H9 (cell line): ENCODE results near the gene WDR81. TPM values are rescaled to one million over a fixed set of nuclear protein-coding genes. Genes with fewer than 3 reads are reported as not detected.

Source experiments
- DNase-seq: peaks from one replicate; pipeline ENCODE4 v3.0.0-alpha.2; 2017
- H2AFZ ChIP-seq: one replicate; pipeline ENCODE4 v1.6.1; 2013; ENCODE audit warnings: mild to moderate bottlenecking, low read length, control low read depth, moderate library complexity
- H2AK5ac ChIP-seq: 2 replicates; pipeline ENCODE4 v1.6.1; 2013; ENCODE audit warnings: low read length, control low read depth, mixed read lengths; ENCODE audit not compliant: insufficient read length
- H2BK120ac ChIP-seq: one replicate; pipeline ENCODE4 v1.6.1; 2013; ENCODE audit warnings: low read depth, mild to moderate bottlenecking, low read length, control low read depth, inconsistent platforms; ENCODE audit not compliant: poor library complexity, severe bottlenecking
- H2BK12ac ChIP-seq: 2 replicates; pipeline ENCODE4 v1.6.1; 2013; ENCODE audit warnings: low read length, control low read depth, mixed read lengths, low read depth; ENCODE audit not compliant: insufficient read length
- H2BK15ac ChIP-seq: 2 replicates; pipeline ENCODE4 v1.6.1; 2013; ENCODE audit warnings: low read depth, low read length, control low read depth
- H2BK20ac ChIP-seq: one replicate; pipeline ENCODE4 v1.6.1; 2013; ENCODE audit warnings: low read depth, mild to moderate bottlenecking, low read length, control low read depth, inconsistent platforms; ENCODE audit not compliant: poor library complexity, severe bottlenecking
- H2BK5ac ChIP-seq: 2 replicates; pipeline ENCODE4 v1.6.1; 2013; ENCODE audit warnings: low read length, control low read depth, mixed read lengths; ENCODE audit not compliant: insufficient read length
- H3K14ac ChIP-seq: 2 replicates; pipeline ENCODE4 v1.6.1; 2013; ENCODE audit warnings: low read length, control low read depth; ENCODE audit not compliant: insufficient read depth
- H3K18ac ChIP-seq: 2 replicates; pipeline ENCODE4 v1.6.1; 2013; ENCODE audit warnings: low read depth, mild to moderate bottlenecking, mixed read lengths, low read length, control low read depth; ENCODE audit not compliant: insufficient read length
- H3K23ac ChIP-seq: 2 replicates; pipeline ENCODE4 v1.6.1; 2013; ENCODE audit warnings: low read length, control low read depth, mixed read lengths, low read depth; ENCODE audit not compliant: insufficient read length
- H3K23me2 ChIP-seq: 2 replicates; pipeline ENCODE4 v1.6.1; 2013; ENCODE audit warnings: low read depth, mild to moderate bottlenecking, mixed read lengths, low read length, control low read depth; ENCODE audit not compliant: insufficient read length, poor library complexity, severe bottlenecking
- H3K27ac ChIP-seq: 2 replicates; pipeline ENCODE4 v1.5.1; 2013; ENCODE audit warnings: low read length, control low read depth, mixed read lengths, low read depth; ENCODE audit not compliant: insufficient read length
- H3K27me3 ChIP-seq: 2 replicates; pipeline ENCODE4 v1.6.1; 2013; ENCODE audit warnings: low read length, control low read depth, inconsistent platforms; ENCODE audit not compliant: insufficient read depth
- H3K4ac ChIP-seq: 2 replicates; pipeline ENCODE4 v1.6.1; 2013; ENCODE audit warnings: low read depth, mild to moderate bottlenecking, control low read depth, inconsistent platforms, low read length, moderate library complexity
- H3K4me1 ChIP-seq: 2 replicates; pipeline ENCODE4 v1.6.1; 2013; ENCODE audit warnings: low read length, control low read depth, inconsistent platforms; ENCODE audit not compliant: insufficient read depth
- H3K4me2 ChIP-seq: 2 replicates; pipeline ENCODE4 v1.6.1; 2013; ENCODE audit warnings: low read length, control low read depth, mixed read lengths; ENCODE audit not compliant: insufficient read length, insufficient read depth
- H3K56ac ChIP-seq: 2 replicates; pipeline ENCODE4 v1.6.1; 2013; ENCODE audit warnings: low read depth, mild to moderate bottlenecking, mixed read lengths, low read length, control low read depth; ENCODE audit not compliant: insufficient read length
- H3K79me1 ChIP-seq: 2 replicates; pipeline ENCODE4 v1.6.1; 2013; ENCODE audit warnings: low read depth, mild to moderate bottlenecking, moderate library complexity, low read length, control low read depth, inconsistent platforms; ENCODE audit not compliant: insufficient read depth, poor library complexity, severe bottlenecking
- H3K79me2 ChIP-seq: 2 replicates; pipeline ENCODE4 v1.6.1; 2013; ENCODE audit warnings: low read length, control low read depth, inconsistent platforms; ENCODE audit not compliant: insufficient read depth
- H3K9ac ChIP-seq: 2 replicates; pipeline ENCODE4 v1.6.1; 2013; ENCODE audit warnings: low read length, control low read depth, mixed read lengths; ENCODE audit not compliant: insufficient read length; ENCODE audit errors: extremely low read depth
- H3K9me3 ChIP-seq: one replicate; pipeline ENCODE4 v1.6.1; 2013; ENCODE audit warnings: low read depth, low read length, inconsistent platforms; ENCODE audit not compliant: control insufficient read depth
- H3T11ph ChIP-seq: one replicate; pipeline ENCODE4 v1.6.1; 2013; ENCODE audit warnings: mild to moderate bottlenecking, low read length, control low read depth, inconsistent platforms
- H4K20me1 ChIP-seq: one replicate; pipeline ENCODE4 v1.6.1; 2013; ENCODE audit not compliant: control insufficient read depth, insufficient read length, insufficient read depth
- H4K5ac ChIP-seq: 2 replicates; pipeline ENCODE4 v1.6.1; 2013; ENCODE audit warnings: low read depth, mild to moderate bottlenecking, mixed read lengths, low read length, control low read depth; ENCODE audit not compliant: insufficient read length
- H4K8ac ChIP-seq: replicated peaks from 2 replicates; pipeline ENCODE4 v1.6.1; 2013; ENCODE audit warnings: low read length, control low read depth, mixed read lengths, low read depth; ENCODE audit not compliant: insufficient read length
- H4K91ac ChIP-seq: 2 replicates; pipeline ENCODE4 v1.6.1; 2013; ENCODE audit warnings: low read depth, mild to moderate bottlenecking, moderate library complexity, mixed read lengths, low read length, control low read depth; ENCODE audit not compliant: insufficient read length
- H3K27ac Mint-ChIP-seq, 3 experiments: 2 replicates in 2 of 3; 3 replicates in 1 of 3; pipeline ENCODE4 v1.8.0; 2020 to 2021; ENCODE audit warnings: mixed read lengths in 3 of 3, mild to moderate bottlenecking in 1 of 3, moderate library complexity in 1 of 3
- H3K27me3 Mint-ChIP-seq: 2 replicates; pipeline ENCODE4 v1.8.0; 2021; ENCODE audit warnings: low read depth, mild to moderate bottlenecking, moderate library complexity, mixed read lengths
- H3K36me3 Mint-ChIP-seq, 3 experiments: 2 replicates in 2 of 3; 3 replicates in 1 of 3; pipeline ENCODE4 v1.8.0; 2020 to 2021; ENCODE audit warnings: low read depth in 3 of 3, mixed read lengths in 3 of 3; ENCODE audit not compliant: insufficient read depth in 1 of 3
- H3K4me1 Mint-ChIP-seq, 2 experiments: 2 replicates each; pipeline ENCODE4 v1.8.0; 2020; ENCODE audit warnings: mixed read lengths in 2 of 2
- H3K4me3 Mint-ChIP-seq, 2 experiments: 2 replicates in 1 of 2; 3 replicates in 1 of 2; pipeline ENCODE4 v1.8.0; 2020 to 2021; ENCODE audit warnings: mild to moderate bottlenecking in 2 of 2, mixed read lengths in 2 of 2, moderate library complexity in 1 of 2
- H3K9me3 Mint-ChIP-seq, 2 experiments: 2 replicates in 1 of 2; 3 replicates in 1 of 2; pipeline ENCODE4 v1.8.0; 2020; ENCODE audit warnings: mild to moderate bottlenecking in 2 of 2, mixed read lengths in 2 of 2, moderate library complexity in 1 of 2
- WGBS: extraction: QIAGEN DNeasy Blood & Tissue Kit; methylation state at CpG from one replicate; pipeline ENCODE4 v1.1.7; 2013; ENCODE audit warnings: missing lambda C conversion rate, low lambda C conversion rate, mixed read lengths; ENCODE audit not compliant: insufficient read length; ENCODE audit errors: extremely low coverage; 5-methylcytosine and 5-hydroxymethylcytosine counted together
- total RNA-seq: library from RNA; stranded (reverse); gene quantifications from 2 replicates; pipeline ENCODE4 v1.2.1, GENCODE V29; 2021
- TF ChIP-seq, protein P1 (sequence below): fragments of 200-600 bp; sonication (generic); conservative IDR thresholded peaks from 3 replicates; pipeline ENCODE4 v1.8.0; 2021; ENCODE audit warnings: antibody characterized with exemption, mild to moderate bottlenecking

Gene WDR81
- total RNA-seq, 1 experiment from 2014 or later: 20.2 TPM

DNA sequence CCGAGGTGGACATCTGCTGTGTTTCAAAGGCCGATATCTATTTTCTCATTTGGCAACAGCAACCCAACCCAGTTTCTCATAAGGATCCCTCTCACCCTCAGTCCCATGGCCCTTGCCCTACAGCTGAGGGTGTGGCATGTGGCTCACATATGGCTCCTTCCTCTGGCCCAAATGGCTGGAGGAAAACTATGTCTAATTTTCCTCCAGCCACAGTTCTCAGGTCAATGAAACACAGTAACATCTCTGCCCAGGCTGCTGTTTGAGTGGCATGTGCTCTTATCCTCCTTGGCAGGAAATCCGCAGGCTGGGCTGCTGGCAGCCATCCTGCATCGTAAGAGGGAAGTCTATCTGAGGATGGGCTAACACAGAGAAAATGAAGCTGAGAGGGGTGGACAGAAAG, 61.4 kb downstream of the WDR81 start:
- no peaks in the 10 kb centered on the region for H3K23me2 ChIP-seq
- H3K27me3 Mint-ChIP-seq: no peaks in the 10 kb centered on the region
- no peak overlapping the region for H2BK120ac ChIP-seq
- H3K14ac ChIP-seq: no peak overlapping the region
- H4K5ac ChIP-seq: no peak overlapping the region
- no peaks in the 10 kb centered on the region for H3K4me1 ChIP-seq
- H3K4me3 Mint-ChIP-seq: no peak overlapping the region
- no peaks in the 10 kb centered on the region for H3K9me3 ChIP-seq
- WGBS: no CpG with 5 or more reads among the region's 4 CpGs
- H3K27ac Mint-ChIP-seq: peak overlapping the region in 1 of 3 experiments; percentile 70; a peak in 1 of 7 replicates
- no peak for DNase-seq
- H3K23ac ChIP-seq: no peak overlapping the region
- no peaks in the 10 kb centered on the region for H3K4me1 Mint-ChIP-seq
- no peak overlapping the region for H2BK12ac ChIP-seq
- no peak overlapping the region for H2BK5ac ChIP-seq
- H3K79me2 ChIP-seq: no peaks in the 10 kb centered on the region
- H3K36me3 Mint-ChIP-seq: peaks cover 27 to 65% (median 56%) of the 10 kb centered on the region in 3 experiments; a peak in 6 of 7 replicates
- H2AFZ ChIP-seq: no peak overlapping the region
- H2AK5ac ChIP-seq: no peak overlapping the region
- H4K8ac ChIP-seq: no peak overlapping the region
- TF ChIP-seq, protein P1, sequence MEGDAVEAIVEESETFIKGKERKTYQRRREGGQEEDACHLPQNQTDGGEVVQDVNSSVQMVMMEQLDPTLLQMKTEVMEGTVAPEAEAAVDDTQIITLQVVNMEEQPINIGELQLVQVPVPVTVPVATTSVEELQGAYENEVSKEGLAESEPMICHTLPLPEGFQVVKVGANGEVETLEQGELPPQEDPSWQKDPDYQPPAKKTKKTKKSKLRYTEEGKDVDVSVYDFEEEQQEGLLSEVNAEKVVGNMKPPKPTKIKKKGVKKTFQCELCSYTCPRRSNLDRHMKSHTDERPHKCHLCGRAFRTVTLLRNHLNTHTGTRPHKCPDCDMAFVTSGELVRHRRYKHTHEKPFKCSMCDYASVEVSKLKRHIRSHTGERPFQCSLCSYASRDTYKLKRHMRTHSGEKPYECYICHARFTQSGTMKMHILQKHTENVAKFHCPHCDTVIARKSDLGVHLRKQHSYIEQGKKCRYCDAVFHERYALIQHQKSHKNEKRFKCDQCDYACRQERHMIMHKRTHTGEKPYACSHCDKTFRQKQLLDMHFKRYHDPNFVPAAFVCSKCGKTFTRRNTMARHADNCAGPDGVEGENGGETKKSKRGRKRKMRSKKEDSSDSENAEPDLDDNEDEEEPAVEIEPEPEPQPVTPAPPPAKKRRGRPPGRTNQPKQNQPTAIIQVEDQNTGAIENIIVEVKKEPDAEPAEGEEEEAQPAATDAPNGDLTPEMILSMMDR: no peak
- no peak overlapping the region for H3K56ac ChIP-seq
- H4K91ac ChIP-seq: no peak overlapping the region
- no peak overlapping the region for H3K4me2 ChIP-seq
- H2BK15ac ChIP-seq: no peak overlapping the region
- no peak overlapping the region for H3T11ph ChIP-seq
- H2BK20ac ChIP-seq: no peak overlapping the region
- H3K4ac ChIP-seq: no peak overlapping the region
- H4K20me1 ChIP-seq: no peaks in the 10 kb centered on the region
- H3K79me1 ChIP-seq: no peaks in the 10 kb centered on the region
- H3K27ac ChIP-seq: no peak overlapping the region
- H3K9ac ChIP-seq: no peak overlapping the region
- H3K18ac ChIP-seq: no peak overlapping the region
- no peaks in the 10 kb centered on the region for H3K9me3 Mint-ChIP-seq
- no peaks in the 10 kb centered on the region for H3K27me3 ChIP-seq
